GM19328 (cell line): ENCODE results near the gene MCM3.
A peak's percentile ranks its signal among the peaks of the same experiment; 100 is the strongest.

Source experiments
- ATAC-seq: cut with Tn5 transposase; IDR thresholded peaks from one replicate; pipeline ENCODE4 v1.9.1; 2021; ENCODE audit warnings: mild to moderate bottlenecking, moderate library complexity; ENCODE audit not compliant: unreplicated experiment

Gene MCM3

GRCh38 chr6:52254731-52255378, 29.7 kb downstream of the MCM3 start:
- no peak for ATAC-seq

GRCh38 chr6:52253494-52253893, 31.0 kb downstream of the MCM3 start:
- ATAC-seq, result no peak

GRCh38 chr6:52251113-52251512, 33.4 kb downstream of the MCM3 start:
- no peak for ATAC-seq

GRCh38 chr6:52249078-52249477, 35.5 kb downstream of the MCM3 start:
- no peak for ATAC-seq

GRCh38 chr6:52245425-52245824, 39.1 kb downstream of the MCM3 start:
- no peak for ATAC-seq

GRCh38 chr6:52244400-52244799, 40.1 kb downstream of the MCM3 start, which contains the start of gene IL17F:
Gene IL17F, minus strand, starts transcription at chr6:52244500. Its CDS starts 71 bp downstream, at chr6:52244429.
- ATAC-seq, result no peak

DNA sequence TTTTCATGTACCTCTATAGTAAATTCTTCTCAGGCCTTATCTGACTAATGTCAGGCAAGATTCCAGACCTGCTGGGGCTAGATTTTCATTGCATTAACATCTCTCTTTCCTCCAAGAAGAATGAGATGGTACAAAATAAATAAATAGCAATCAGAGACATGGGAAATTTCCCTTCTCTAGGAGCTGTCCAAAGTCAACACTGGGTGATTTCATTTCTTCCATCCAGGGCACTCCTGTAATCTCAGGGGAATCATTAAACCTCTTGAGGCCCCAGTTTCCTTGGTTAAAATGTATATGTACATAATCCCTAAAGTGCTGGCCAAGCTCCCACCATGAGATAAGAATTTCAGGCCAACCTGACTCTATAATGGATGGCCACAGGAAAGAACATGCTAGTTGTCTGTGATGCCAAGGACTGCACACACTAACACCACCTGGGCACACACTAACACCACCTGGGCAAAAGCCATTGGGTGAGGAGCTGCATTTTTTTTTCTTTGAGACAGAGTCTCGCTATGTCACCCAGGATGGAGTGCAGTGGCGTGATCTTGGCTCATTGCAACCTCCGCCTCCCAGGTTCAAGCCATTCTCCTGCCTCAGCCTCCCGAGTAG, 41.2 kb downstream of the MCM3 start:
- no peak for ATAC-seq

DNA sequence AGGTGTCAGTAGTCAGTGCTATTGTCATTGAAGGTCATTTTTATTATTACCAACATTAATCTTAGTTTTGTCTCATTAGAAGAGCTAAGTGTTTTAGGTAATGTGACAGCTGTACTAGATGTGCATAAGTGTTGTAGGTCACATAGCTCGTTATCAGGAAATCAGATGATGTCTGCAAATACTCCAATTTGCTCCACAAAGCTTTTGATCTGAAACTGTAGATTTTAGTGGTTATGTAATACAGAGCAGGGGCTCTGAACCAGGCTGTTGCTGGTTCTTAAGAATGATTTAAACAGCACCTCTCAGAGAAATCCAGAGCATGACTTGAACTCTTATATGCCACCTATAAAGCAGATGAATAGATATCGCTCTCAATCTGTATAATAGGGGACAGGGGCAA, 42.7 kb downstream of the MCM3 start:
- no peak for ATAC-seq

- no peak for ATAC-seq
Measured at GRCh38 chr6:52233975-52234823, 50.3 kb downstream of the MCM3 start.

DNA sequence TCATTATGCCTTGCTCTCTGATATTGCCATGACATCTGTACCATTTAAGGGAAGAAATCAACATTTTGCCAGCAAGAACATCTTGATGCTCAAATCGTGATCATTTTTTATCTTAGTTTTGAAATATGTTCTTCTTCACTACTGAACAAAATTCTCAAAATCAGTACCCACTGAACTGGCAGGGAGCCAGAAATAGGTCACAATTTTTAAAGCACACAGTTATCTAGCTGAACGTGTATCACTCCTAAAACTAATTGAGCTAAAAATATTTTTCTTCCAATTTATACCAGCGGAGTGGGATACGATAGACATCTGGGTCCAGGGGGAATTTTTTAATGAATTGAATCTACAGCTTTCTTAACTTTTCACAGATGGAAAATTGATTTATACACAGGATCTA, 51.5 kb downstream of the MCM3 start:
- ATAC-seq, result no peak

- no peak for ATAC-seq
Measured at GRCh38 chr6:52231406-52232127, 53.0 kb downstream of the MCM3 start.

GRCh38 chr6:52230685-52231084, 53.9 kb downstream of the MCM3 start:
- no peak for ATAC-seq

GRCh38 chr6:52227495-52227894, 57.0 kb downstream of the MCM3 start:
- ATAC-seq, result peak; percentile 96

- peak; percentile 73 for ATAC-seq
Measured at GRCh38 chr6:52221302-52221701, 63.2 kb downstream of the MCM3 start.

DNA sequence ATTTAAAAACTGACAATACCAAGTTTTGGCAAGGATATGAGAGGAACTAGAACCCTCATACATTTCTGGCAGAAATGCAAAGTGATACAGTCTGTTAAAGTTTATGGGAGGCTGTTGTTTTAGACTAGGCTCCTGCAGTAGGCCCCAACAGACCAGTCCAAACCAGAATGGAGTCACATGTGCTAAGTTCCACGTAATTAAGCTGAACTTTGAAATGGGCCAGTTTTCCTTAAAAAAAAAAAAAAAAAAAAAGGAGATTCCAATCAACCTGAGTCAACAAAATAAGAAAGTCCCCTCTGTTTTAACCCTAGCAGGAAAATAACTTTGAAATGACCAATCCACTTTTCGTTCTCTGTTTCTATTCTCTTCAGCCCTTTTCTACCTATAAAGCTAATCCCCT, 66.8 kb downstream of the MCM3 start:
- no peak for ATAC-seq

DNA sequence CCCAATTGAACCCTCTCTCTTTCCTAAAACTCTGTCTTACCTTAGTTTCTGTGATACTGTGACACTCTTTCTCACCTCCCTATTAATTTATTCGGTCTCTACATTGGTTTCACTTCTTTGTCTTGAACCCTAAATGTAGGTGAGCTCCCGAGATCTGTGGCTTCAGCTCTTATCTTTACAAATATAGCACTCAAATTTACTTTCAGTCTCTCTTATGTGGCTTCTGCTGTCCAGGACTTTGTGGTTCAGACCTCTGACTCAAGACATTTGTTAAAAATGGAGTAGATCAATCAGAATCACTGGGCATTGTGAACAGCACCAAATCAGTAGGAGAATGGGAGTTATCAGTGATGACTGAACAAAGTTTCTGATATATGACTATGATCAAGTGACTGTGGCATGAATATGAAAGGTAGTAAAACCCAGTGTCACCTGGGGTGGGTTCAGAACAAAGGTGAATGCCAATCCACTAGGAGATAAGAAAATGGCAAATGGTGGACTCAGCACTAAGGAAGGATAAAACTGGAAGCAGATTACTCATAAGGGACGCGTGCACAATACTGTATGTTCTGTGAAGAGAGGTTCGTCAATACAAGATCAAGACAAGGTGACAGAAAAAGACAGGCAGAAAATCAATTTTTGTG, 67.5 kb downstream of the MCM3 start:
- peak; percentile 39 for ATAC-seq

DNA sequence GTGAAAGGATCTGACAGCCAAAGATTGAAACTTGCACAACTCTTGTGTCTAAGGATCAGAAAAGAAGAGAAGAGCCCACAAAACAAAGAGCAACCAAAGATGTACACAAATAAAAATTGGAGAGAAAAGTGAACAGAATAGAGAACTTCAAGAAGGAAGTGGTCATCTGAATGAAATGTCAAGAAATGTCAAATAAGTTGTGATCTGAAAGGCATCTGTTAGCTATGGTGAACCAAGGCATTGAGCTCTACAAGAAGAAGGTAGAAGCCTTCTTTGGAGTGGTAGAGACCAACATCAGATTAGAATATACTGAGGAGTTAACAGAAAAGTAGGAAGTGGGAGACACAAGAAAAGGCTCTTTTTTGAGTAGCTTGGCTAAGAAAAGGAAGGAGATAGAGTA, 68.8 kb downstream of the MCM3 start:
- ATAC-seq, result no peak
